GM12878 (cell line): Measurements from ENCODE around the gene STXBP1. TPM values are rescaled to one million over a fixed set of nuclear protein-coding genes. Genes with fewer than 3 reads are reported as not detected.

Experiments used
- ATAC-seq: fragments of 200-7000 bp; cut with Tn5 transposase; 3 replicates; pipeline ENCODE4 v1.9.1; 2020; ENCODE audit warnings: mild to moderate bottlenecking, moderate library complexity
- BruUV-seq: library from RNA; stranded (reverse); fragments of 400-500 nt; replicated peaks from 2 replicates; lab custom pipeline; 2021; lab: Mats Ljungman, UMichigan
- CTCF ChIA-PET: fragments of 300-600 bp; sonication (Branson Sonifier 250); formaldehyde crosslinking; extraction: SDS; loops from one replicate; lab custom pipeline; 2021; ENCODE audit warnings: inconsistent platforms; lab: Yijun Ruan, JAX
- POLR2A ChIA-PET: fragments of 350-600 bp; formaldehyde crosslinking; extraction: SDS; loops from one replicate; lab custom pipeline; 2021; ENCODE audit warnings: inconsistent platforms; lab: Charles Lee
- RAD21 ChIA-PET: fragments of 300-600 bp; sonication (Branson Sonifier 250); formaldehyde crosslinking; loops from one replicate; lab custom pipeline; 2023; ENCODE audit warnings: antibody characterized with exemption; ENCODE audit not compliant: unreplicated experiment; lab: Charles Lee
- SMC1A ChIA-PET: fragments of 300-600 bp; sonication (Branson Sonifier 250); formaldehyde crosslinking; loops from one replicate; lab custom pipeline; 2023; ENCODE audit not compliant: unreplicated experiment, uncharacterized antibody; lab: Charles Lee
- DNase-seq: peaks from one replicate; pipeline ENCODE4 v3.0.0-alpha.2; 2011; ENCODE audit warnings: low read depth, low spot score
- FAIRE-seq: peaks from 3 replicates; lab custom pipeline; 2011; peaks lifted over from hg19 to GRCh38; lab: Jason Lieb, UNC
- H2AFZ ChIP-seq: 2 replicates; pipeline ENCODE4 v1.6.0; 2011; ENCODE audit warnings: low read depth, low read length, control low read depth; ENCODE audit not compliant: control insufficient read depth
- H3K27ac ChIP-seq: 2 replicates; pipeline ENCODE4 v1.5.1; 2011; ENCODE audit warnings: control low read depth; ENCODE audit not compliant: control insufficient read depth, insufficient read depth
- H3K27me3 ChIP-seq, 2 experiments: replicated peaks in 1 of 2; 2 replicates each; pipeline versions ENCODE4 v1.6.0 to v1.6.1; 2011; ENCODE audit warnings: low read length in 1 of 2; ENCODE audit not compliant: control insufficient read depth in 2 of 2, insufficient read depth in 2 of 2
- H3K36me3 ChIP-seq, 2 experiments: 2 replicates each; pipeline ENCODE4 v1.5.1; 2011; ENCODE audit warnings: low read length in 1 of 2; ENCODE audit not compliant: control insufficient read depth in 2 of 2, insufficient read depth in 2 of 2
- H3K4me1 ChIP-seq: 2 replicates; pipeline ENCODE4 v1.6.1; 2011; ENCODE audit warnings: mild to moderate bottlenecking, low read length, moderate library complexity, mixed read lengths; ENCODE audit not compliant: control insufficient read depth, insufficient read depth
- H3K4me2 ChIP-seq: 2 replicates; pipeline ENCODE4 v1.6.0; 2011; ENCODE audit warnings: control low read depth; ENCODE audit not compliant: control insufficient read depth, insufficient read depth
- H3K4me3 ChIP-seq: fragments of 200-600 bp; sonication (generic); 2 replicates; pipeline ENCODE4 v1.5.1; 2016
- H3K79me2 ChIP-seq: 2 replicates; pipeline ENCODE4 v1.6.0; 2011; ENCODE audit warnings: low read length; ENCODE audit not compliant: control insufficient read depth, insufficient read depth
- H3K9ac ChIP-seq: 2 replicates; pipeline ENCODE4 v1.8.0; 2011; ENCODE audit warnings: low read length, control low read depth, mixed read lengths; ENCODE audit not compliant: control insufficient read depth, insufficient read depth
- H3K9me3 ChIP-seq: replicated peaks from 3 replicates; pipeline ENCODE4 v1.5.1; 2011; ENCODE audit warnings: mild to moderate bottlenecking, low read length; ENCODE audit not compliant: control insufficient read depth, insufficient read depth
- H4K20me1 ChIP-seq: 2 replicates; pipeline ENCODE4 v1.6.0; 2011; ENCODE audit not compliant: control insufficient read depth, insufficient read depth
- CBFB ChIP-seq: IDR thresholded peaks from 2 replicates; pipeline ENCODE4 v1.6.1; 2016; ENCODE audit warnings: antibody characterized with exemption, low read depth
- CBX5 ChIP-seq: sonication (generic); IDR thresholded peaks from 2 replicates; pipeline ENCODE4 v1.6.1; 2016; ENCODE audit warnings: low read depth, moderate library complexity, mild to moderate bottlenecking, inconsistent platforms
- CREM ChIP-seq: IDR thresholded peaks from 2 replicates; pipeline ENCODE4 v1.6.1; 2014; ENCODE audit warnings: antibody characterized with exemption, low read depth
- ESRRA ChIP-seq: IDR thresholded peaks from 2 replicates; pipeline ENCODE4 v1.6.1; 2012; ENCODE audit warnings: mild to moderate bottlenecking, low read length, improper control_type of control experiment
- IRF4 ChIP-seq: IDR thresholded peaks from 2 replicates; pipeline ENCODE4 v1.6.1; 2011; ENCODE audit warnings: low read depth, low read length
- NFIC ChIP-seq: IDR thresholded peaks from 2 replicates; pipeline ENCODE4 v1.6.1; 2012; ENCODE audit warnings: low read depth, mild to moderate bottlenecking, inconsistent platforms, low read length, moderate library complexity
- NFXL1 ChIP-seq: fragments of 450-650 bp; IDR thresholded peaks from 2 replicates; pipeline ENCODE4 v1.6.1; 2017; ENCODE audit warnings: antibody characterized with exemption, mild to moderate bottlenecking, borderline replicate concordance
- NFYB ChIP-seq: IDR thresholded peaks from 2 replicates; pipeline ENCODE4 v1.6.1; 2011; ENCODE audit warnings: low read depth, mild to moderate bottlenecking, low read length, improper control_type of control experiment, moderate library complexity; ENCODE audit not compliant: insufficient read depth
- POLR2AphosphoS2 ChIP-seq: IDR thresholded peaks from 2 replicates; pipeline ENCODE4 v1.6.1; 2011; ENCODE audit warnings: low read depth, mild to moderate bottlenecking, low read length, improper control_type of control experiment, moderate library complexity
- RELA ChIP-seq: fragments of 450-650 bp; IDR thresholded peaks from 2 replicates; pipeline ENCODE4 v1.8.0; 2014; ENCODE audit warnings: borderline replicate concordance; ENCODE audit not compliant: partially characterized antibody
- SIX5 ChIP-seq: IDR thresholded peaks from 2 replicates; pipeline ENCODE4 v1.6.1; 2011; ENCODE audit warnings: mild to moderate bottlenecking, low read depth, low read length, moderate library complexity; ENCODE audit not compliant: severe bottlenecking
- SRF ChIP-seq, 2 experiments: IDR thresholded peaks; 2 replicates each; pipeline ENCODE4 v1.6.1; 2011; ENCODE audit warnings: low read depth in 2 of 2, low read length in 2 of 2, mild to moderate bottlenecking in 1 of 2, moderate library complexity in 1 of 2
- WGBS: methylation state at CpG from one replicate; pipeline ENCODE4 v1.1.6; 2016; ENCODE audit warnings: low lambda C conversion rate; ENCODE audit not compliant: insufficient replicate concordance, insufficient coverage; ENCODE audit errors: missing lambda C conversion rate; 5-methylcytosine and 5-hydroxymethylcytosine counted together
- in situ Hi-C: fragments of 300-500 bp; cut with MboI; formaldehyde crosslinking; loops from 9 replicates; pipeline ENCODE4 v1.14.3; 2018; ENCODE audit warnings: mixed read lengths
- intact Hi-C: fragments of 100-400 bp; cut with micrococcal nuclease; formaldehyde crosslinking; loops from one replicate; pipeline ENCODE4 v1.14.2; 2022; ENCODE audit not compliant: unreplicated experiment
- polyA plus RNA-seq, 11 experiments: library from polyadenylated mRNA; depleted of rRNA in 4 of 11; unstranded in 6 of 11; stranded (reverse) in 5 of 11; fragments of >200 nt; fragmentation: Nextera tagmentation in 4 of 11; fragmentation: Illumina TruSeq in 1 of 11; extraction: Ambion mirVana in 4 of 11; extraction: Trizol in 1 of 11; gene quantifications; 1 replicate in 1 of 11; 2 replicates in 10 of 11; pipeline versions ENCODE4 v1.2.1 to v1.2.3, GENCODE V29; 2011 to 2016; ENCODE audit warnings: inconsistent platforms in 2 of 11, missing spikeins in 2 of 11, low read depth in 1 of 11
- total RNA-seq, 4 experiments: library from RNA; depleted of rRNA in 3 of 4; stranded (reverse); fragments of >200 nt in 3 of 4; fragmentation: Illumina TruSeq in 1 of 4; extraction: Trizol in 1 of 4; gene quantifications; 2 replicates each; pipeline versions ENCODE4 v1.2.1 to v1.2.3, GENCODE V29; 2013 to 2021

The STXBP1 gene
- total and polyA plus RNA-seq, 10 of the 15 experiments (the other 5 are each of a cell fraction or from before 2014, with no cell fraction given) = 0.08 to 0.85 (median 0.31) TPM; not detected in 3

DNA sequence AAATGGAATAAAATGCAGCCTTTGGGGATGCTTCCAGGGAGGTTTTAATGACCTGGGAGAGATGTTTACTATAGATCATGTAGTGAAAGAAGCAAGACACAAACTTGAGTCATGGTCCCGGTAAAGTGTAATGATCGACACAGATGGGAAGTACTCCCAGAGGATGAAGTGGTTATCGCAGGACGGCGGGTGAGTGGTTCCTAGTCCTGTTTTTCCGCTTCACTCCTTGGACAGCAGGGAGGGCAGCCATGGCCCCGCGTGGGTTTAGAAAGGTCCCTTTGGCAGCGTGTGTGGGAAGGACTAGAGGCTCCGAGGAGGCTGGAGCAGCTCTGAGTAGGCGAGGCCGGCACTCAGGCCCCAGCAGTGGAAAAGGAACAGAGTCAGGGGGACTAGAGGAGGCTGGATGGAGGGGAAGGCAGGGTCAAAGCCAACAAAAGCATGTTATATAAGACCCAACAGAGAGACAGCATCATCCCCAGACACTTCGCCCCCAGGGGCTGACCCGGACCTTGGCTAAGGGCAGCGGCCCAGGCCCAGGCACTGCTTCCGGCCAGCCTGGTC lies 49.2 kb upstream of the STXBP1 start:
- no peak overlapping the region for H3K4me2 ChIP-seq
- no peak for TF ChIP-seq SIX5
- H3K27ac ChIP-seq = no peak overlapping the region
- intact Hi-C loops (no loop called here), in situ Hi-C loops (no loop called here)
- DNase-seq (no peak), FAIRE-seq (no peak), ATAC-seq (no peak)
- no peak overlapping the region for H2AFZ ChIP-seq
- POLR2A ChIA-PET = no interaction called here
- no peaks in the 10 kb centered on the region for H3K36me3 ChIP-seq
- no peak overlapping the region for H3K9ac ChIP-seq
- WGBS = 60% methylated on average over 16 of the region's 16 CpGs
- no peaks in the 10 kb centered on the region; a peak in 2 of 4 replicates for H3K27me3 ChIP-seq
- no peaks in the 10 kb centered on the region for H3K79me2 ChIP-seq
- no peaks in the 10 kb centered on the region for H4K20me1 ChIP-seq
- H3K4me1 ChIP-seq = no peaks in the 10 kb centered on the region
- SMC1A ChIA-PET = no interaction called here
- H3K4me3 ChIP-seq = no peak overlapping the region
- RAD21 ChIA-PET = no interaction called here
- H3K9me3 ChIP-seq = no peaks in the 10 kb centered on the region
- CTCF ChIA-PET = no interaction called here
- no TSS peak for BruUV-seq

DNA sequence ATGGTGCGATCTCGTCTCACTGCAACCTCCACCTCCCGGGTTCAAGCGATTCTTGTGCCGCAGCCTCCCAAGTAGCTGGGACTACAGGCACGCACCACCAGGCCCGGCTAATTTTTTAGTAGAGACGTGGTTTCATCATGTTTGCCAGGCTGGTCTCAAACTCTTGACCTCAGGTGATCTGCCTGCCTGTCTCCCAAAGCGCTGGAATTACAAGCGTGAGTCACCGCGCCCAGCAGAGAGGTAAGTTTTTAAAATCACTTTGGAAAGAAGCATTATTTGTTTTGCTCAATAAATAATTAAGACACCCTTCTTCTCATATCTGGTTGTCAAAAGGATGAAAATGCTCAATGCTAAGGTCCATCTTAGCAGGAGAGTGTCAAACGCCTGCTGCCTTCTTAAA lies 48.5 kb upstream of the STXBP1 start:
- H3K9ac ChIP-seq = no peak overlapping the region
- no peak for FAIRE-seq
- CTCF ChIA-PET = no interaction called here

More for the DNA sequence above, 48.5 kb upstream of the STXBP1 start:
- H3K9me3 ChIP-seq = no peaks in the 10 kb centered on the region
- ChIA-PET POLR2A (no interaction called here), RAD21 (no interaction called here), SMC1A (interaction anchor here (0.7 kb wide), 1 partner anchor 192 kb away, joined by 3 read pairs; no protein-coding TSS in a partner anchor)
- DNase-seq (no peak), ATAC-seq (no peak)
- no peaks in the 10 kb centered on the region for H3K79me2 ChIP-seq
- H2AFZ ChIP-seq = no peak overlapping the region
- no TSS peak for BruUV-seq
- H3K4me2 ChIP-seq = no peak overlapping the region
- intact Hi-C loops (no loop called here), in situ Hi-C loops (no loop called here)
- no peak for TF ChIP-seq POLR2AphosphoS2
- TF ChIP-seq NFXL1 = no peak
- no peak for TF ChIP-seq IRF4
- TF ChIP-seq ESRRA = no peak
- no peak for TF ChIP-seq CBFB
- TF ChIP-seq RELA = no peak
- no peak for TF ChIP-seq NFIC
- no peak for TF ChIP-seq CREM
- no peak for TF ChIP-seq CBX5
- no peak for TF ChIP-seq SRF (IDR thresholded peaks at IDR 0.05; ENCODE audit: low read depth in 2 of 2, low read length in 2 of 2)
- no peak for TF ChIP-seq NFYB
- H3K36me3 ChIP-seq = no peaks in the 10 kb centered on the region
- no peak overlapping the region for H3K27ac ChIP-seq
- no peaks in the 10 kb centered on the region for H4K20me1 ChIP-seq
- no peaks in the 10 kb centered on the region for H3K4me1 ChIP-seq
- 74% methylated on average over 13 of the region's 13 CpGs for WGBS
- H3K4me3 ChIP-seq = no peak overlapping the region
- peaks cover 0 to 5% of the 10 kb centered on the region in 2 experiments; a peak in 2 of 4 replicates for H3K27me3 ChIP-seq
